AG04450 (cell line): ENCODE results near the gene RAB10. TPM values are rescaled to one million over a fixed set of nuclear protein-coding genes. Genes with fewer than 3 reads are reported as not detected.

Experiments used
- CTCF ChIA-PET: fragments of 300-600, 350-600 bp; formaldehyde crosslinking; extraction: SDS; loops from one replicate; lab custom pipeline; 2022; ENCODE audit warnings: antibody characterized with exemption, inconsistent platforms; lab: Charles Lee
- POLR2A ChIA-PET: fragments of 350-600 bp; formaldehyde crosslinking; extraction: SDS; loops from one replicate; lab custom pipeline; 2021; ENCODE audit warnings: antibody characterized with exemption, inconsistent platforms; lab: Yijun Ruan, JAX
- DNase-seq: peaks from one replicate; pipeline ENCODE4 v3.0.0-alpha.2; 2011; ENCODE audit warnings: low read depth, low spot score
- H3K27ac ChIP-seq: one replicate; pipeline ENCODE4 v1.5.1; 2012; ENCODE audit warnings: low read depth, low read length, control low read depth
- H3K27me3 ChIP-seq: one replicate; pipeline ENCODE4 v1.6.0; 2012; ENCODE audit warnings: low read length; ENCODE audit not compliant: control insufficient read depth, insufficient read depth
- H3K4me3 ChIP-seq: 2 replicates; pipeline ENCODE4 v1.5.1; 2011; ENCODE audit warnings: mild to moderate bottlenecking, low read depth, low read length, control low read depth
- H3K9me3 ChIP-seq: 2 replicates; pipeline ENCODE4 v1.5.1; 2012; ENCODE audit warnings: low read length; ENCODE audit not compliant: control insufficient read depth, insufficient read depth
- polyA plus RNA-seq: library from polyadenylated mRNA; depleted of rRNA; stranded (reverse); fragments of >200 nt; gene quantifications from 2 replicates; pipeline ENCODE4 v1.2.3, GENCODE V29; 2011
- TF ChIP-seq, protein P1 (sequence below): IDR thresholded peaks from 2 replicates; pipeline ENCODE4 v1.5.1; 2011; ENCODE audit warnings: low read depth, low read length, control low read depth, inconsistent platforms

Gene RAB10
- polyA plus RNA-seq, 1 experiment: 178 TPM

DNA sequence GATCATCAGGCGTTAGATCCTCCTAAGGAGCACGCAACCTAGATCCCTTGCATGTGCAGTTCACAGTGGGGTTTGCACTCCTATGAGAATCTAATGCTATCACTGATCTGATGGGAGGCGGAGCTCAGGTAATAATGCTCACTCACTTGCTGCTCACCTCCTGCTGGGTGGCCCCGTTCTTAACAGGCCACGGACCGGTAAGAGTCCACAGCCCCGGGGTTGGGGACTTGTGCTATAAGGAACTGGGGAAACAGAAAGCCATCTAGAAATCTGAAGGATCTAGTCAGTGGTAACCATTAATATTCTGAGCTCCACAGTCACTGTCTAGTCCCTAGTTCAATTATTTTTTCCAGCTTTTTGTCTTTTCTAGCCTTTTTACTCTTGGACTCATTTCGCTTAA is 94.3 kb downstream of the RAB10 start:
- H3K9me3 ChIP-seq: no peaks in the 10 kb centered on the region
- H3K4me3 ChIP-seq: no peak overlapping the region
- CTCF ChIA-PET: interaction anchor here (1.1 kb wide), 1 partner anchor 40 kb away, joined by 3 read pairs; no protein-coding TSS in a partner anchor
- DNase-seq: no peak
- no peaks in the 10 kb centered on the region for H3K27me3 ChIP-seq
- TF ChIP-seq, protein P1, sequence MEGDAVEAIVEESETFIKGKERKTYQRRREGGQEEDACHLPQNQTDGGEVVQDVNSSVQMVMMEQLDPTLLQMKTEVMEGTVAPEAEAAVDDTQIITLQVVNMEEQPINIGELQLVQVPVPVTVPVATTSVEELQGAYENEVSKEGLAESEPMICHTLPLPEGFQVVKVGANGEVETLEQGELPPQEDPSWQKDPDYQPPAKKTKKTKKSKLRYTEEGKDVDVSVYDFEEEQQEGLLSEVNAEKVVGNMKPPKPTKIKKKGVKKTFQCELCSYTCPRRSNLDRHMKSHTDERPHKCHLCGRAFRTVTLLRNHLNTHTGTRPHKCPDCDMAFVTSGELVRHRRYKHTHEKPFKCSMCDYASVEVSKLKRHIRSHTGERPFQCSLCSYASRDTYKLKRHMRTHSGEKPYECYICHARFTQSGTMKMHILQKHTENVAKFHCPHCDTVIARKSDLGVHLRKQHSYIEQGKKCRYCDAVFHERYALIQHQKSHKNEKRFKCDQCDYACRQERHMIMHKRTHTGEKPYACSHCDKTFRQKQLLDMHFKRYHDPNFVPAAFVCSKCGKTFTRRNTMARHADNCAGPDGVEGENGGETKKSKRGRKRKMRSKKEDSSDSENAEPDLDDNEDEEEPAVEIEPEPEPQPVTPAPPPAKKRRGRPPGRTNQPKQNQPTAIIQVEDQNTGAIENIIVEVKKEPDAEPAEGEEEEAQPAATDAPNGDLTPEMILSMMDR: no peak
- H3K27ac ChIP-seq: no peak overlapping the region
- POLR2A ChIA-PET: no interaction called here

DNA sequence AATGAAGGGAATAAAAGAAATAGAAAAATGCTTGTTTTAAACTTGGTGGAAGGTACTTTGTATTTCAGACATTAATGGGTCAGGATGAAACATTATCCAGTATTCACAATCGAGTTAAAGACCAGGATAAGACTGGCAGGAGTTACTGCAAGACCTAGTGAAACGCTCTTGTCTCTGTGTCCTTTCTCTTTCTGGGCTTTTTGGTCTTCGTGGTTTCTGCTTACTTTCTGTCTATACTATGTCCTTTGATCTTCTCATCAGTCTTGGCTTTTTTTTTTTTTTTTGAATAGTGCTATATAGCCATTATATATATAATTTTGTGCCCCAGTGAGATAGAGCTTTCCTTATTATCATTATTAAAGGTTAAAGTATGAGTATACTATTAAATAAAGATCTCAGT is 96.9 kb downstream of the RAB10 start:
- no peaks in the 10 kb centered on the region for H3K9me3 ChIP-seq
- POLR2A ChIA-PET: no interaction called here
- no peaks in the 10 kb centered on the region for H3K27me3 ChIP-seq
- TF ChIP-seq, protein P1: no peak
- no peak overlapping the region for H3K27ac ChIP-seq
- CTCF ChIA-PET: no interaction called here
- DNase-seq: no peak
- H3K4me3 ChIP-seq: no peak overlapping the region

DNA sequence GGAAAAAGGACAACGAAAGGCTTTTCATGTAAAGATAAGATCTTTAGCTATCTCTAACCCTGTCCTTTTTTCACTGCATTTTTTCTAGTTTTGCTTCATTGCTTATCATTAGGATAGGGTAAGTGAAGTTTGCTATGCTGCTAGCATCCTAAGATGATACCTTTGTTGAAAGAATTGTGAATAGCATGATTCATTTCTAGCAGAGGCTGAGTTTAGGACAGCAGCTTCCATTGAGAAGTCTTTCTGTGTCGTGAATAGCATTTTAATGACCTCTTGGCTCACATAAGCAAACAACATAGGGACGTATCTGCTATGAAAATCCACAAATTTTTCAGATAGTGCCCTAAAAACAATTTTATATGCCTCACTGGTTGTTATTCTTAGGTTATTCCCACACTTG is 102.6 kb downstream of the RAB10 start:
- Histone ChIP-seq H3K27me3 (no peaks in the 10 kb centered on the region), H3K9me3 (no peaks in the 10 kb centered on the region; the same call in 1 of the 2 replicates), H3K4me3 (no peak overlapping the region), H3K27ac (no peak overlapping the region)
- TF ChIP-seq, protein P1: no peak
- DNase-seq: no peak
- ChIA-PET CTCF (interaction anchor here (1.0 to 1.7 kb wide), 3 partner anchors 9 to 186 kb away, joined by 4 to 11 read pairs (median 10); no protein-coding TSS in a partner anchor), POLR2A (no interaction called here)

DNA sequence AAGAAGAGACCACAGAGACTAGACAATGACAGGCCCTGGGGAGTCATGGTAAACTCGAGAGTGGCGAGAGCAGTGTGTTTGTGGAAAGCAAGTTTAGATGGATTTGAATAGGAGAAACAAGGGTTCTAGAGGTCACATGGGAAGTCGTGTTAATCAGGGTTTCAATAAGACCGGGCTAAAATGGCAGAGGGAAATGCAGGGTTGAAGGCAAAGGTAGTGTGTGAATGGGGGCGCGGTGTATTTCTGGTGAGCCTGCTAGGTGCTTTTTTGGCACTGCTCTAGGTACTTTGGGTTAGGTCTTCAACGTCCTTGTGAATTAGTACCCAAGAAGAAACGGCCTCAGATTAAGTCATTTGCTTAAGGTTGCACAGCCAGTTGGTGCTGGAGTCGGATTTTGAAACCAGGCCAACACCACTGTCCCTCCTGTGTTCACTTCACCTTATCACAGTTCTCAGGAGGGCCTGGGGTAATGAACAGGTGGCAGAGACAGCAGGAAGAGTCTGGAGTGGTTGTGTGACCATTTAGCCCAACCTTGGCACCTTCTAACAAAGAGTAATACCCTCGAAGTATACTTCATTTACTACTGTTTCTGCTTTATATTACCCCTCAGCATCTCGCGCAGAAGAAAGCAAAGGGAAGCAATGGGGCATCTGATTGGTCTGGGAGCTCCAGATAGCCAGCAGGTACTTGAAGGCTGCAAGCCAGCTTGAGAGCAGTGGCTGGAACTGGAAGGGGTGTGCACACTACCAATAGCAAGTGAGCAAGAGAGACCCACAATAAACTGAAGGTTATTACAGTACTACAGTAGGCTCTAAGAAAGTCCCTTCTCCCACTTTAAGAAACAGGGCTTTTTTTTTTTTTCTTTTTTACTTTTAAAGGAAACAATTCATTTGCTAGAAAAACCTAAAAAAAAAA is 105.6 kb downstream of the RAB10 start:
- TF ChIP-seq, protein P1: no peak
- no peak overlapping the region for H3K27ac ChIP-seq
- POLR2A ChIA-PET: interaction anchor here (0.6 to 0.7 kb wide), 2 partner anchors 71 to 194 kb away, joined by 4 to 5 read pairs; no protein-coding TSS in a partner anchor
- H3K9me3 ChIP-seq: no peaks in the 10 kb centered on the region; the same call in 1 of the 2 replicates
- CTCF ChIA-PET: interaction anchor here (1.2 kb wide), 1 partner anchor 148 kb away, joined by 5 read pairs; no protein-coding TSS in a partner anchor
- H3K27me3 ChIP-seq: no peaks in the 10 kb centered on the region
- no peak overlapping the region for H3K4me3 ChIP-seq
- DNase-seq: no peak
